Natural killer cell (primary cell): ENCODE measurements around the gene SPOCK1. TPM values are rescaled to one million over a fixed set of nuclear protein-coding genes. Genes with fewer than 3 reads are reported as not detected.

ENCODE experiments used
- ATAC-seq, 3 donors: fragments of 150-1000 bp in 2 of 3; fragments of 200-7000 bp in 1 of 3; cut with Tn5 transposase; 1 replicate in 1 of 3; 2 replicates in 2 of 3; pipeline ENCODE4 v1.10.0; 2021; ENCODE audit warnings: mild to moderate bottlenecking in 2 of 3, moderate library complexity in 2 of 3
- DNase-seq, 2 donors: peaks; one replicate each; pipeline versions ENCODE4 v3.0.0 to v3.0.0-alpha.2; 2013 to 2021; ENCODE audit warnings: mixed read lengths in 1 of 2
- H3K27ac ChIP-seq: one replicate; pipeline ENCODE4 v1.5.1; 2013; ENCODE audit warnings: mild to moderate bottlenecking, low read length
- H3K27me3 ChIP-seq: one replicate; pipeline ENCODE4 v1.6.1; 2013; ENCODE audit warnings: low read length; ENCODE audit not compliant: control insufficient read depth, insufficient read depth
- H3K36me3 ChIP-seq: one replicate; pipeline ENCODE4 v1.6.1; 2013; ENCODE audit warnings: low read length; ENCODE audit not compliant: control insufficient read depth, insufficient read depth
- H3K4me1 ChIP-seq: one replicate; pipeline ENCODE4 v1.6.1; 2013; ENCODE audit warnings: low read length; ENCODE audit not compliant: control insufficient read depth, insufficient read depth
- H3K4me3 ChIP-seq: one replicate; pipeline ENCODE4 v1.5.1; 2013; ENCODE audit warnings: low read length
- H3K9me3 ChIP-seq: one replicate; pipeline ENCODE4 v1.6.1; 2013; ENCODE audit warnings: low read length; ENCODE audit not compliant: control insufficient read depth, insufficient read depth
- H3K27ac Mint-ChIP-seq, 2 donors: one replicate each; pipeline ENCODE4 v1.8.0; 2022; ENCODE audit warnings: mild to moderate bottlenecking in 2 of 2, mixed read lengths in 2 of 2, moderate library complexity in 1 of 2
- H3K27me3 Mint-ChIP-seq, 2 donors: one replicate each; pipeline ENCODE4 v1.8.0; 2022; ENCODE audit warnings: low read depth in 2 of 2, mixed read lengths in 2 of 2
- H3K36me3 Mint-ChIP-seq: one replicate; pipeline ENCODE4 v1.8.0; 2022; ENCODE audit warnings: mixed read lengths
- H3K4me1 Mint-ChIP-seq, 2 donors: one replicate each; pipeline ENCODE4 v1.8.0; 2022; ENCODE audit warnings: mixed read lengths in 2 of 2
- H3K4me3 Mint-ChIP-seq: one replicate; pipeline ENCODE4 v1.8.0; 2022; ENCODE audit warnings: mild to moderate bottlenecking, moderate library complexity, mixed read lengths
- H3K9me3 Mint-ChIP-seq, 2 donors: one replicate each; pipeline ENCODE4 v1.8.0; 2022; ENCODE audit warnings: mixed read lengths in 2 of 2
- CTCF ChIP-seq: fragments of 200-600 bp; IDR thresholded peaks from one replicate; pipeline ENCODE4 v1.8.0; 2022; ENCODE audit warnings: antibody characterized with exemption
- WGBS: methylation state at CpG from one replicate; pipeline ENCODE4 v1.1.7; 2013; ENCODE audit warnings: missing lambda C conversion rate; ENCODE audit not compliant: insufficient coverage; 5-methylcytosine and 5-hydroxymethylcytosine counted together
- intact Hi-C: fragments of 100-400 bp; cut with micrococcal nuclease; formaldehyde crosslinking; loops from one replicate; pipeline ENCODE4 v1.14.2; 2022
- total RNA-seq, 4 donors: library from RNA; stranded (reverse); fragments of 120-200 nt in 1 of 4; gene quantifications; one replicate each; pipeline versions ENCODE4 v1.2.3 to v1.2.4, GENCODE V29; 2013 to 2022

The SPOCK1 gene
- total RNA-seq, 3 donors from 2014 or later (not counting 1 experiment from before 2014, with no cell fraction given) = 0.09 to 1.6 (median 0.61) TPM

- Histone ChIP-seq H3K27ac (no peak overlapping the region), H3K36me3 (no peaks in the 10 kb centered on the region), H3K9me3 (no peaks in the 10 kb centered on the region), H3K27me3 (no peaks in the 10 kb centered on the region), H3K4me1 (no peaks in the 10 kb centered on the region), H3K4me3 (no peak overlapping the region)
- ATAC-seq = no peak
- WGBS = 71% methylated on average over 2 of the region's 4 CpGs
- Mint-ChIP-seq H3K27me3 (peaks cover 5 to 16% of the 10 kb centered on the region in 2 donors), H3K9me3 (no peaks in the 10 kb centered on the region), H3K27ac (no peak overlapping the region), H3K36me3 (no peaks in the 10 kb centered on the region), H3K4me3 (no peak overlapping the region), H3K4me1 (peaks cover 6 to 8% of the 10 kb centered on the region in 2 donors)
- TF ChIP-seq CTCF = no peak
- no peak for DNase-seq
- intact Hi-C loops = no loop called here
Measured at GRCh38 chr5:137266186-137266585, 232.9 kb downstream of the SPOCK1 start.

DNA sequence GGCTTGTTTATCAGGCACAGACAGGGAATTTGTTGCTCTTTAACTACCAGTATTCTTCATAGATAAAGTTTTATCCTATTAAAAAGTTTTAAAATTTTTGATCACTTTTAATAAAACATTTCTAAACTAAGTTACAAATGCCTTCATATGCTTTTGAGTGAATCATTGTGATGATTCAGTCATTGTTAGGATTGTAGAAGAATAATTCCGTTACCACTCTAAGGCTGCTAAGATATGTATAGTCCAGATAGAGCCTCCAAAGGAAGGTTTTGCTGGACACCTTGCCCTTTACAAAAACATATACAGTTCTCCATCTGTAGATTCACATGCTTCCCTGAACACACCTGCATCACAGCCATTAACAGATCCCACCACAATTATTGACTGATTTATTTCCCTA, 233.7 kb downstream of the SPOCK1 start:
- no peak for TF ChIP-seq CTCF
- Histone ChIP-seq H3K27ac (no peak overlapping the region), H3K9me3 (no peaks in the 10 kb centered on the region), H3K27me3 (no peaks in the 10 kb centered on the region), H3K36me3 (no peaks in the 10 kb centered on the region), H3K4me3 (no peak overlapping the region), H3K4me1 (no peaks in the 10 kb centered on the region)
- intact Hi-C loops = no loop called here
- no CpG with 5 or more reads among the region's 1 CpG for WGBS
- Mint-ChIP-seq H3K9me3 (no peaks in the 10 kb centered on the region), H3K27me3 (peaks cover 5 to 16% of the 10 kb centered on the region in 2 donors), H3K36me3 (no peaks in the 10 kb centered on the region), H3K27ac (no peak overlapping the region), H3K4me1 (peaks cover 6 to 8% of the 10 kb centered on the region in 2 donors), H3K4me3 (no peak overlapping the region)
- no peak for ATAC-seq
- no peak for DNase-seq

DNA sequence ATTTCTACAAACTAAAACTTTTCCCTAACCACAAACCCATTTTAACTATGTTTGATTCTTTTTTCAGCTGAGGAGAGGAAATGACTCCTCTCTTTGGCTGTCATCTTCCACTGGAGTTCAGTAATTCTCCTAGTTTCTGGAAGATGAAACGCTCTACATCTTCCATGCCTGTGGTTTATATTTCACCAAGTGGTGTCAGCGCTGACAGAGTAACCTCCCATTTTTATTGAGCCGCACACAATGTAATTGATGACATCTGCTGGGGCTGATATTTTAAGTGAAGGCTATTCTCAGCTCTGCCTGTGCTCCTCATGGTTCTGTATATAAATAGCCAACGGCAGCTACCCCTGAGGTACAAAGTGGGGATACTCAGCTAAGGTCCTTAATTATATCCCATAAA, 234.6 kb downstream of the SPOCK1 start:
- H3K36me3 Mint-ChIP-seq = no peaks in the 10 kb centered on the region
- H3K9me3 ChIP-seq = no peaks in the 10 kb centered on the region
- H3K9me3 Mint-ChIP-seq = no peaks in the 10 kb centered on the region
- TF ChIP-seq CTCF = no peak
- H3K4me1 Mint-ChIP-seq = peaks cover 6 to 8% of the 10 kb centered on the region in 2 donors
- no peak overlapping the region for H3K27ac Mint-ChIP-seq
- no peak overlapping the region for H3K27ac ChIP-seq
- intact Hi-C loops = no loop called here
- H3K4me3 ChIP-seq = no peak overlapping the region
- H3K36me3 ChIP-seq = no peaks in the 10 kb centered on the region
- H3K27me3 Mint-ChIP-seq = peaks cover 5 to 16% of the 10 kb centered on the region in 2 donors
- 90% methylated on average over 4 of the region's 4 CpGs for WGBS
- DNase-seq (no peak), ATAC-seq (no peak)
- H3K4me3 Mint-ChIP-seq = no peak overlapping the region
- no peaks in the 10 kb centered on the region for H3K4me1 ChIP-seq
- no peaks in the 10 kb centered on the region for H3K27me3 ChIP-seq

GRCh38 chr5:137264041-137264440, 235.1 kb downstream of the SPOCK1 start:
- H3K4me1 ChIP-seq = no peaks in the 10 kb centered on the region
- no peak for TF ChIP-seq CTCF
- DNase-seq (no peak), ATAC-seq (no peak)
- peaks cover 5 to 16% of the 10 kb centered on the region in 2 donors for H3K27me3 Mint-ChIP-seq
- H3K4me1 Mint-ChIP-seq = peaks cover 6 to 8% of the 10 kb centered on the region in 2 donors
- intact Hi-C loops = no loop called here
- H3K27ac Mint-ChIP-seq = no peak overlapping the region
- H3K9me3 Mint-ChIP-seq = peaks cover 0 to 2% of the 10 kb centered on the region in 2 donors
- H3K27me3 ChIP-seq = no peaks in the 10 kb centered on the region
- no peak overlapping the region for H3K27ac ChIP-seq
- WGBS = 73% methylated on average over 3 of the region's 3 CpGs
- no peaks in the 10 kb centered on the region for H3K36me3 Mint-ChIP-seq
- H3K4me3 ChIP-seq = no peak overlapping the region
- H3K36me3 ChIP-seq = no peaks in the 10 kb centered on the region
- no peak overlapping the region for H3K4me3 Mint-ChIP-seq
- H3K9me3 ChIP-seq = no peaks in the 10 kb centered on the region
